ENCODE measurements around the gene AK8.

AK8 gene

DNA sequence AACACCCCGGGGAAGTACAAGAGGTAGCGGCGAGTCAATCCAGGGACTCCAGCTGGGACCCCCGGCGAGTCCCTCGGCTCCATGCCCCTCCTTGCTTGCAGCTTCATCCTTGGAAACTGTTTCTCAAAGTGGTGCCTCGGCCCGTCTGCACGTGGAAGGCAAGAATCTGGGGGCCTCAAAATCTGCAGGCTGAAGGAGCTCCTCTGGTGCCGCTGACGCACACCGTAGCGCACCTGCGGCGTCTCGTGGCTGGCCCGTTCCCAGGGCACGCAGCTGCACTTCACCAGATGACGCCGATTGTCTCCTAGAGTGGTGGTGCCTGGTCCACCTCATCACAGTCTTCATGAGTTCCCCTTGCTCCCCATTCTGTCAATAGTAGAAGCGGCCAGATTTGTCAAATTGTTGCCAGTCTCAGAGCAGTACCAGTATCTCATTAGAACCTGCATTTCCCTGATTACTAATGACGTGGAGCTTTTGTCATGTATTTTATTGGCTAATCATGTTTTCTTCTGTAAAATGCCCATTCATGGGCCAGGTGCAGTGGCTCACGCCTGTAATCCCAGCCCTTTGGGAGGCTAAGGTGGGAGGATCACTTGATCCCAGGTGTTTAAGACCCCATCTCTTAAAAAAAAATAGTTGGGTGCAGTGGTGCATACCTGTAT, 169.2 kb downstream of the AK8 start:
- no peak overlapping the region for H3K27ac ChIP-seq
- no peak for TF ChIP-seq ZFX (IDR thresholded peaks at IDR 0.05; ENCODE audit: borderline replicate concordance)
- TF ChIP-seq, protein P1, sequence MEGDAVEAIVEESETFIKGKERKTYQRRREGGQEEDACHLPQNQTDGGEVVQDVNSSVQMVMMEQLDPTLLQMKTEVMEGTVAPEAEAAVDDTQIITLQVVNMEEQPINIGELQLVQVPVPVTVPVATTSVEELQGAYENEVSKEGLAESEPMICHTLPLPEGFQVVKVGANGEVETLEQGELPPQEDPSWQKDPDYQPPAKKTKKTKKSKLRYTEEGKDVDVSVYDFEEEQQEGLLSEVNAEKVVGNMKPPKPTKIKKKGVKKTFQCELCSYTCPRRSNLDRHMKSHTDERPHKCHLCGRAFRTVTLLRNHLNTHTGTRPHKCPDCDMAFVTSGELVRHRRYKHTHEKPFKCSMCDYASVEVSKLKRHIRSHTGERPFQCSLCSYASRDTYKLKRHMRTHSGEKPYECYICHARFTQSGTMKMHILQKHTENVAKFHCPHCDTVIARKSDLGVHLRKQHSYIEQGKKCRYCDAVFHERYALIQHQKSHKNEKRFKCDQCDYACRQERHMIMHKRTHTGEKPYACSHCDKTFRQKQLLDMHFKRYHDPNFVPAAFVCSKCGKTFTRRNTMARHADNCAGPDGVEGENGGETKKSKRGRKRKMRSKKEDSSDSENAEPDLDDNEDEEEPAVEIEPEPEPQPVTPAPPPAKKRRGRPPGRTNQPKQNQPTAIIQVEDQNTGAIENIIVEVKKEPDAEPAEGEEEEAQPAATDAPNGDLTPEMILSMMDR (IDR thresholded peaks at IDR 0.05): no peak

DNA sequence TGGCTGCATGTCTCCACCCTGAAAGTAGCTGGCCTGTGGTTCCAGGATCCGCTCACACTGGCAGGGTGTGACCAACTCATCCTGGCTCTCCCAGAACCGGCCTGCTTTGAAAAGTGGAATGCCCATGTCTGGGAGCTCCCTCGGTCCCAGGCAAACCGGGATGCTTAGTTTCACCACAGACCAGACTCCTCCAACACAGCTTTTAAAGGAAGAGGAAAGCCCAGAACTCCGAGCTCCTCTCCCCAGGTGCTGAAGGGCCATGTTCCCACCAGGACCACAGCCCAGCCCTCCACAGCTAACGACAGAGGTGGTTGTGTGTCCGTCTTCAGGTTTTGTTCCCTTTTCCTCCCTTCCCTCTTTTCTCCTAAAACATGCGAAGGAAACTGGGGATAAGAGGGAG, 169.8 kb downstream of the AK8 start:
- no peak overlapping the region for H3K27ac ChIP-seq

DNA sequence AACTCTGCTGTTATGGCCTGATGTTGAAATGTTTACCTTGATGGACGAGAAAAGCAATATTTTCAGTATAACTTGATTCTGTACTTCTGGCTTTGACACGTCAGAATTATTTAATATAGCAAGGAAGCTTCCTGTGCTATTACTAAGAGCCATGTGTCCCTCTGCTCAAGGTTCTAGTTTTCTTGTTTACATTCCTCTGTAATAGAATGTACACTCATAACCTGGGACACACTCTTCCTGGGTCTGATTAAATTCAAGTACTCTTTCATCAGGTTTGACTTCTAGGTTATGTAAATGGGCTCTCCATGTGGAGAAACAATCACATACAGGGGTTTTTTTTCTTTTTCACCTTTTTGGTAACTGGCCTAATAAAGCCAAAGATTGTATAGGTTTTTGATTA, 174.7 kb downstream of the AK8 start:
- TF ChIP-seq, protein P1 (IDR thresholded peaks at IDR 0.05): no peak
- TF ChIP-seq ZFX (IDR thresholded peaks at IDR 0.05; ENCODE audit: borderline replicate concordance): no peak
- no peak overlapping the region for H3K27ac ChIP-seq

More for the DNA sequence above, 169.8 kb downstream of the AK8 start:
- TF ChIP-seq, protein P1 (IDR thresholded peaks at IDR 0.05): no peak
- no peak for TF ChIP-seq ZFX (IDR thresholded peaks at IDR 0.05; ENCODE audit: borderline replicate concordance)

DNA sequence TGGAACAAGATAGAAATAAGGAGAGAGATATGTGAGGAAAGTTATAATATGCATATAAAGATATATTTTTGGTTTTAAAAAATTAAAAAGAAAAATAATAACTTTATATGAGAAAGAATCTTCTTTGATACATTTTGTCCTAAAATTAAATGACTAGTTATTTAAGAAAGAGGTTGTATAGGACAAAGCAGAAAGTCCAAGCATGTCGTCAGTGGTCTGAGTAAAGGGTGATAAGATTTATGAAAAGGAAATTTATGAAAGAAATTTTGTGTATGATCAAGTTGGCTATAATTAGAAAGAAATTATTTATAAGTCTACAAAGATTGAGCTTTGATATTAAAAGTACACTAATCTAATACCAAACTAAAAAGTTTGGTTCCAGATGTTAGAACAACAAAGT, 175.8 kb downstream of the AK8 start:
- TF ChIP-seq ZFX (IDR thresholded peaks at IDR 0.05; ENCODE audit: borderline replicate concordance): no peak
- TF ChIP-seq, protein P1 (IDR thresholded peaks at IDR 0.05): no peak
- H3K27ac ChIP-seq: no peak overlapping the region

DNA sequence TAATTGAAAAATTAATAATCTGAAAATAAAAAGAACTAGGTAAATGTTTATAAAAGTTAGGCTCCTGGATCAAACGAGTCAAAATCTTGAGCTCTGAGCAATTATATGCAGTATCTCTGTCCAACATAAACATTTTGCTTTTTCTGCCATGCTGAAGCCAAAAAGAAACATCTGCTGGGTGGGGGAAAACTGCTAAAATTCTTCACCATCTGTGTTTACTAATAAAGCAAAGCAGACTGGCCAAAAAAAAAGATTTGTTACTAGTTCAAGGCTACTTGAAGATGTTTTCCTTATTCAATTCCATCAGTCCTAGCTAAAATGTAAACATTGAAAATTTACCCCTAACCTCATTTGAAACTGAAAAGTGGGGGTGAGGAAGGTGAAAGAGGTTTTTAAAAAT, 178.1 kb downstream of the AK8 start:
- TF ChIP-seq, protein P1 (IDR thresholded peaks at IDR 0.05): no peak
- no peak for TF ChIP-seq ZFX (IDR thresholded peaks at IDR 0.05; ENCODE audit: borderline replicate concordance)
- H3K27ac ChIP-seq: no peak overlapping the region

DNA sequence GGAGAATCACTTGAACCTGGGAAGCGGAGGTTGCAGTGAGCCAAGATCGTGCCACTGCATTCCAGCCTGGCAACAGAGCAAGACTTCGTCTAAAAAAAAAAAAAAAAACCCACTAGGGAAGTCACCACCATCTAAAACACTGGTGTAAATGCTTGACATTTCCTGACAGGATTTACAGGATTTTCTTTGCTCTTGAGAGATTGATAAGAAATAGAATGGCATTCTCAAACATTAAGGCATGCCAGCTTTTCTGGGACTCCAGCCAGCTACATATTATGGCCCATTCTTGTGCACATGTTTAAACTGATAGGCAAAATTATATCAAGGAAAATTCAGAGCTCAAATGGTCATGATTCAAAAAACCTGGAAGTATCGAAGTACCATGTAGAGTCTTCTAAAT, 179.1 kb downstream of the AK8 start:
- no peak overlapping the region for H3K27ac ChIP-seq
- TF ChIP-seq, protein P1 (IDR thresholded peaks at IDR 0.05): no peak
- TF ChIP-seq ZFX (IDR thresholded peaks at IDR 0.05; ENCODE audit: borderline replicate concordance): no peak

DNA sequence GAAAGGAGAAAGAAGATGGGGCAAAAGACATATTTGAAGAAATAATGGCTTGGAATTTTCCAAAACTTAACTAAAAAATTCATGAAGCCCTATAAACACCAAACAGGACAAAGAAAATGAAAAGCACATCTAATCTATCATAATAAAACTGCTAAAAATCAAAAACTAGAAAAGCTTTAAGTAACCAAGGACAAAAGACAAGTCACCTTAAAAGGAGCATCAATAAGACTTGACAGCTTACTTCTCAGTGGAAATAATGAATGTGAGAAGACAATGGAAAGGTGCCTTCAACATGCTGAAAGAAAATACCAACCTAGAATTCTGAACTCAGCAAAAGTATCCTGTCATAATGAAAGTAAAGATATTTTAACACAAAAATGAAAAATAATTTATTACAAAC, 180.9 kb downstream of the AK8 start:
- H3K27ac ChIP-seq: no peak overlapping the region
- TF ChIP-seq ZFX (IDR thresholded peaks at IDR 0.05; ENCODE audit: borderline replicate concordance): no peak
- TF ChIP-seq, protein P1 (IDR thresholded peaks at IDR 0.05): no peak
